ENCODE results near the gene NCOA3. TPM values are rescaled to one million over a fixed set of nuclear protein-coding genes. Genes with fewer than 3 reads are reported as not detected.
"Not testable (repeated sequence)": the region's sequence is repeated elsewhere in the genome, so short reads cannot be mapped to it uniquely, and the experiment has no call there.

NCOA3 gene
- total RNA-seq, 1 donor from 2014 or later, result 23.8 TPM

- intact Hi-C loops (cut with micrococcal nuclease), result loop anchor here (10.0 kb wide), 1 partner anchor 108 kb away; no protein-coding TSS in a partner anchor
These were observed 4.6 kb downstream of the NCOA3 start for GRCh38 chr20:47506335-47506734.

GRCh38 chr20:47506850-47507249, 5.2 kb downstream of the NCOA3 start:
- DNase-seq, result no peak
- Histone ChIP-seq H3K4me3 (no peak overlapping the region), H3K27me3 (ENCODE audit: low read depth) (no peaks in the 10 kb centered on the region), H3K36me3 (no peaks in the 10 kb centered on the region), H3K27ac (replicated peaks) (no peak overlapping the region), H3K4me1 (peaks cover 89% of the 10 kb centered on the region), H3K9me3 (replicated peaks) (no peaks in the 10 kb centered on the region)
- intact Hi-C loops (cut with micrococcal nuclease), result loop anchor here (10.0 kb wide), 1 partner anchor 108 kb away; no protein-coding TSS in a partner anchor
- no peak for TF ChIP-seq CTCF (IDR thresholded peaks at IDR 0.05; ENCODE audit: borderline replicate concordance)

More at GRCh38 chr20:47506335-47506734, 4.6 kb downstream of the NCOA3 start:
- Histone ChIP-seq H3K4me3 (no peak overlapping the region), H3K9me3 (replicated peaks) (no peaks in the 10 kb centered on the region), H3K27ac (replicated peaks) (no peak overlapping the region), H3K36me3 (no peaks in the 10 kb centered on the region), H3K4me1 (peaks cover 87% of the 10 kb centered on the region), H3K27me3 (ENCODE audit: low read depth) (no peaks in the 10 kb centered on the region)
- no peak for TF ChIP-seq CTCF (IDR thresholded peaks at IDR 0.05; ENCODE audit: borderline replicate concordance)
- DNase-seq, result no peak

GRCh38 chr20:47507275-47507981, 5.7 kb downstream of the NCOA3 start:
- peaks cover 84% of the 10 kb centered on the region for H3K4me1 ChIP-seq
- H3K27ac ChIP-seq (replicated peaks), result not testable (repeated sequence)
- intact Hi-C loops (cut with micrococcal nuclease), result loop anchor here (10.0 kb wide), 1 partner anchor 107 kb away; no protein-coding TSS in a partner anchor

GRCh38 chr20:47508278-47508677, 6.6 kb downstream of the NCOA3 start:
- peaks cover 82% of the 10 kb centered on the region for H3K4me1 ChIP-seq

More at GRCh38 chr20:47507275-47507981, 5.7 kb downstream of the NCOA3 start:
- not testable (repeated sequence) for H3K9me3 ChIP-seq (replicated peaks); DNase-seq; H3K4me3 ChIP-seq; H3K36me3 ChIP-seq; H3K27me3 ChIP-seq (ENCODE audit: low read depth)

GRCh38 chr20:47509104-47509661, 7.5 kb downstream of the NCOA3 start:
- Histone ChIP-seq H3K4me3 (no peak overlapping the region), H3K27me3 (ENCODE audit: low read depth) (no peaks in the 10 kb centered on the region), H3K4me1 (peaks cover 80% of the 10 kb centered on the region), H3K36me3 (no peaks in the 10 kb centered on the region), H3K9me3 (replicated peaks) (no peaks in the 10 kb centered on the region), H3K27ac (replicated peaks) (no peak overlapping the region)
- no peak for TF ChIP-seq CTCF (IDR thresholded peaks at IDR 0.05; ENCODE audit: borderline replicate concordance)
- intact Hi-C loops (cut with micrococcal nuclease), result loop anchor here (10.0 kb wide), 1 partner anchor 106 kb away; no protein-coding TSS in a partner anchor
- no peak for DNase-seq

More at GRCh38 chr20:47508278-47508677, 6.6 kb downstream of the NCOA3 start:
- no peak for DNase-seq
- peak; percentile 9 for TF ChIP-seq CTCF (IDR thresholded peaks at IDR 0.05; ENCODE audit: borderline replicate concordance)
- Histone ChIP-seq H3K9me3 (replicated peaks) (no peaks in the 10 kb centered on the region), H3K4me3 (no peak overlapping the region), H3K36me3 (no peaks in the 10 kb centered on the region), H3K27me3 (ENCODE audit: low read depth) (no peaks in the 10 kb centered on the region), H3K27ac (replicated peaks) (no peak overlapping the region)
- intact Hi-C loops (cut with micrococcal nuclease), result loop anchor here (10.0 kb wide), 1 partner anchor 107 kb away; no protein-coding TSS in a partner anchor

GRCh38 chr20:47509685-47510084, 8.0 kb downstream of the NCOA3 start:
- intact Hi-C loops (cut with micrococcal nuclease), result loop anchor here (10.0 kb wide), 1 partner anchor 105 kb away; no protein-coding TSS in a partner anchor
- DNase-seq, result no peak
- no peaks in the 10 kb centered on the region for H3K27me3 ChIP-seq (ENCODE audit: low read depth)
- H3K36me3 ChIP-seq, result no peaks in the 10 kb centered on the region
- H3K4me1 ChIP-seq, result peaks cover 76% of the 10 kb centered on the region
- no peaks in the 10 kb centered on the region for H3K9me3 ChIP-seq (replicated peaks)
- H3K4me3 ChIP-seq, result no peak overlapping the region
- no peak for TF ChIP-seq CTCF (IDR thresholded peaks at IDR 0.05; ENCODE audit: borderline replicate concordance)
- H3K27ac ChIP-seq (replicated peaks), result no peak overlapping the region

All from left ventricle myocardium inferior (tissue), 1 donor.